ENCODE data around the gene BRD8. TPM values are rescaled to one million over a fixed set of nuclear protein-coding genes. Genes with fewer than 3 reads are reported as not detected.

The BRD8 gene
- total and polyA plus RNA-seq, 10 of the 15 experiments (the other 5 are each of a cell fraction or from before 2014, with no cell fraction given): 28.1 to 78.5 (median 44.5) TPM

DNA sequence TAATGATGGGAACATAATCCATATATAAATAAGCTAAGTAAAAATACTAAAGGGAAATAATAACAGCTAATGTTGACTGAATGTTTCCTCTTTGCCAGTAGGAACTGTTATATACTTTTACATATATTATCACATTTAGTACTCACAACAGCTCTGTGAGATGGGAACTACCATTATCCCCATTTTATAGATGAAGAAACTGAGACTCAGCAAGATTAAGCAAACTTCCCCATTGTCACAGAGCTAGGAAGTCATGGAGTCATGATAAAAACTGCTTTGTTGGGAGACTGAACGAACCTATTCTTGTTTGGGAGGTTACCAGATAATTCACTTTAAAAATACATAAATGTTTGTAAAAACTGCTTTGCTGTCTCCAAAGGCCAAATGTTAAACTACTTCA lies 71.2 kb downstream of the BRD8 start:
- intact Hi-C loops (cut with micrococcal nuclease; ENCODE audit: unreplicated experiment): no loop called here
- ChIA-PET CTCF (interaction anchor here (0.8 to 1.0 kb wide), 3 partner anchors 26 to 522 kb away, joined by 3 to 5 read pairs (median 4); no protein-coding TSS in a partner anchor), SMC1A (ENCODE audit: uncharacterized antibody, unreplicated experiment) (interaction anchor here (0.9 to 1.8 kb wide), 3 partner anchors 10 to 28 kb away, joined by 3 to 6 read pairs (median 4); no protein-coding TSS in a partner anchor), RAD21 (ENCODE audit: unreplicated experiment) (interaction anchor here (0.6 kb wide), 1 partner anchor 19 kb away, joined by 5 read pairs; no protein-coding TSS in a partner anchor), POLR2A (no interaction called here)
- DNase-seq (ENCODE audit: low read depth, low spot score): no peak
- in situ Hi-C loops (cut with MboI): no loop called here
- H3K27ac ChIP-seq (ENCODE audit: control insufficient read depth, insufficient read depth): no peak overlapping the region
- no peak overlapping the region for H3K4me3 ChIP-seq
- H3K36me3 ChIP-seq (ENCODE audit: control insufficient read depth in 2 of 2, insufficient read depth in 2 of 2, low read length in 1 of 2): no peaks in the 10 kb centered on the region
- H3K9me3 ChIP-seq (replicated peaks; ENCODE audit: control insufficient read depth, insufficient read depth, low read length): no peaks in the 10 kb centered on the region
- no peak overlapping the region for H3K9ac ChIP-seq (ENCODE audit: control insufficient read depth, insufficient read depth, low read length)
- no peak for TF ChIP-seq NR2C2 (IDR thresholded peaks at IDR 0.05; ENCODE audit: borderline replicate concordance, control insufficient read depth, insufficient read length, low read depth)
- TF ChIP-seq ZNF24 (IDR thresholded peaks at IDR 0.05): no peak
- TF ChIP-seq NR2C1 (IDR thresholded peaks at IDR 0.05): no peak
- TF ChIP-seq, protein P1, sequence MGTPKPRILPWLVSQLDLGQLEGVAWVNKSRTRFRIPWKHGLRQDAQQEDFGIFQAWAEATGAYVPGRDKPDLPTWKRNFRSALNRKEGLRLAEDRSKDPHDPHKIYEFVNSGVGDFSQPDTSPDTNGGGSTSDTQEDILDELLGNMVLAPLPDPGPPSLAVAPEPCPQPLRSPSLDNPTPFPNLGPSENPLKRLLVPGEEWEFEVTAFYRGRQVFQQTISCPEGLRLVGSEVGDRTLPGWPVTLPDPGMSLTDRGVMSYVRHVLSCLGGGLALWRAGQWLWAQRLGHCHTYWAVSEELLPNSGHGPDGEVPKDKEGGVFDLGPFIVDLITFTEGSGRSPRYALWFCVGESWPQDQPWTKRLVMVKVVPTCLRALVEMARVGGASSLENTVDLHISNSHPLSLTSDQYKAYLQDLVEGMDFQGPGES (IDR thresholded peaks at IDR 0.05): no peak
- TF ChIP-seq IKZF2 (IDR thresholded peaks at IDR 0.05): no peak
- TF ChIP-seq ASH2L (IDR thresholded peaks at IDR 0.05; ENCODE audit: borderline replicate concordance, low read depth): no peak
- no peak for TF ChIP-seq ZNF217 (IDR thresholded peaks at IDR 0.05)
- no peak for TF ChIP-seq SMAD1 (IDR thresholded peaks at IDR 0.05; ENCODE audit: low read depth, partially characterized antibody)
- TF ChIP-seq IKZF1 (conservative IDR thresholded peaks at IDR 0.05): no peak
- TF ChIP-seq SREBF1 (IDR thresholded peaks at IDR 0.05; ENCODE audit: low read length): no peak
- TF ChIP-seq, protein P2, sequence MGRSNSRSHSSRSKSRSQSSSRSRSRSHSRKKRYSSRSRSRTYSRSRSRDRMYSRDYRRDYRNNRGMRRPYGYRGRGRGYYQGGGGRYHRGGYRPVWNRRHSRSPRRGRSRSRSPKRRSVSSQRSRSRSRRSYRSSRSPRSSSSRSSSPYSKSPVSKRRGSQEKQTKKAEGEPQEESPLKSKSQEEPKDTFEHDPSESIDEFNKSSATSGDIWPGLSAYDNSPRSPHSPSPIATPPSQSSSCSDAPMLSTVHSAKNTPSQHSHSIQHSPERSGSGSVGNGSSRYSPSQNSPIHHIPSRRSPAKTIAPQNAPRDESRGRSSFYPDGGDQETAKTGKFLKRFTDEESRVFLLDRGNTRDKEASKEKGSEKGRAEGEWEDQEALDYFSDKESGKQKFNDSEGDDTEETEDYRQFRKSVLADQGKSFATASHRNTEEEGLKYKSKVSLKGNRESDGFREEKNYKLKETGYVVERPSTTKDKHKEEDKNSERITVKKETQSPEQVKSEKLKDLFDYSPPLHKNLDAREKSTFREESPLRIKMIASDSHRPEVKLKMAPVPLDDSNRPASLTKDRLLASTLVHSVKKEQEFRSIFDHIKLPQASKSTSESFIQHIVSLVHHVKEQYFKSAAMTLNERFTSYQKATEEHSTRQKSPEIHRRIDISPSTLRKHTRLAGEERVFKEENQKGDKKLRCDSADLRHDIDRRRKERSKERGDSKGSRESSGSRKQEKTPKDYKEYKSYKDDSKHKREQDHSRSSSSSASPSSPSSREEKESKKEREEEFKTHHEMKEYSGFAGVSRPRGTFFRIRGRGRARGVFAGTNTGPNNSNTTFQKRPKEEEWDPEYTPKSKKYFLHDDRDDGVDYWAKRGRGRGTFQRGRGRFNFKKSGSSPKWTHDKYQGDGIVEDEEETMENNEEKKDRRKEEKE (IDR thresholded peaks at IDR 0.05): no peak
- TF ChIP-seq ZBED1 (IDR thresholded peaks at IDR 0.05; ENCODE audit: borderline replicate concordance): no peak
- no peak for TF ChIP-seq NFYB (IDR thresholded peaks at IDR 0.05; ENCODE audit: insufficient read depth, low read depth, low read length)
- TF ChIP-seq, protein P3, sequence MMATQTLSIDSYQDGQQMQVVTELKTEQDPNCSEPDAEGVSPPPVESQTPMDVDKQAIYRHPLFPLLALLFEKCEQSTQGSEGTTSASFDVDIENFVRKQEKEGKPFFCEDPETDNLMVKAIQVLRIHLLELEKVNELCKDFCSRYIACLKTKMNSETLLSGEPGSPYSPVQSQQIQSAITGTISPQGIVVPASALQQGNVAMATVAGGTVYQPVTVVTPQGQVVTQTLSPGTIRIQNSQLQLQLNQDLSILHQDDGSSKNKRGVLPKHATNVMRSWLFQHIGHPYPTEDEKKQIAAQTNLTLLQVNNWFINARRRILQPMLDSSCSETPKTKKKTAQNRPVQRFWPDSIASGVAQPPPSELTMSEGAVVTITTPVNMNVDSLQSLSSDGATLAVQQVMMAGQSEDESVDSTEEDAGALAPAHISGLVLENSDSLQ (IDR thresholded peaks at IDR 0.05): no peak
- TF ChIP-seq PML (IDR thresholded peaks at IDR 0.05; ENCODE audit: low read length): no peak
- no peaks in the 10 kb centered on the region for H3K4me1 ChIP-seq (ENCODE audit: control insufficient read depth, insufficient read depth, low read length)
- no peak for ATAC-seq
- 0% methylated on average over 1 of the region's 1 CpG for WGBS (ENCODE audit: insufficient coverage, insufficient replicate concordance, low lambda C conversion rate, missing lambda C conversion rate)
- H3K27me3 ChIP-seq (replicated peaks in 1 of 2; ENCODE audit: control insufficient read depth in 2 of 2, insufficient read depth in 2 of 2, low read length in 1 of 2): no peaks in the 10 kb centered on the region
- no peak overlapping the region for H2AFZ ChIP-seq (ENCODE audit: control insufficient read depth, low read depth, low read length)
- no TSS peak for BruUV-seq (replicated peaks)
- no peaks in the 10 kb centered on the region for H4K20me1 ChIP-seq (ENCODE audit: control insufficient read depth, insufficient read depth)
- FAIRE-seq: no peak
- H3K79me2 ChIP-seq (ENCODE audit: control insufficient read depth, insufficient read depth, low read length): no peaks in the 10 kb centered on the region
- H3K4me2 ChIP-seq (ENCODE audit: control insufficient read depth, insufficient read depth): no peak overlapping the region
